Suprapubic skin (tissue), 4 donors: ENCODE data around the gene TTLL5.

Experiments used
- EP300 ChIP-seq: sonication (generic); formaldehyde crosslinking; IDR thresholded peaks from one replicate; pipeline ENCODE4 v1.6.1; 2017; ENCODE audit warnings: antibody characterized with exemption
- POLR2A ChIP-seq, 2 donors: fragments of 450-650 bp; IDR thresholded peaks; one replicate each; pipeline ENCODE4 v1.6.1; 2017; ENCODE audit warnings: antibody characterized with exemption in 2 of 2, mild to moderate bottlenecking in 2 of 2, moderate library complexity in 2 of 2
- POLR2AphosphoS5 ChIP-seq, 3 donors: sonication (generic); formaldehyde crosslinking; IDR thresholded peaks; one replicate each; pipeline ENCODE4 v1.6.1; 2017; ENCODE audit warnings: antibody characterized with exemption in 3 of 3
- TF ChIP-seq, protein P1 (sequence below), 2 donors: fragments of 200-600 bp in 1 of 2; fragments of 450-650 bp in 1 of 2; sonication (generic) in 1 of 2; IDR thresholded peaks; one replicate each; pipeline ENCODE4 v1.5.1; 2016 to 2019; ENCODE audit warnings: antibody characterized with exemption in 2 of 2, mild to moderate bottlenecking in 1 of 2, moderate library complexity in 1 of 2

DNA sequence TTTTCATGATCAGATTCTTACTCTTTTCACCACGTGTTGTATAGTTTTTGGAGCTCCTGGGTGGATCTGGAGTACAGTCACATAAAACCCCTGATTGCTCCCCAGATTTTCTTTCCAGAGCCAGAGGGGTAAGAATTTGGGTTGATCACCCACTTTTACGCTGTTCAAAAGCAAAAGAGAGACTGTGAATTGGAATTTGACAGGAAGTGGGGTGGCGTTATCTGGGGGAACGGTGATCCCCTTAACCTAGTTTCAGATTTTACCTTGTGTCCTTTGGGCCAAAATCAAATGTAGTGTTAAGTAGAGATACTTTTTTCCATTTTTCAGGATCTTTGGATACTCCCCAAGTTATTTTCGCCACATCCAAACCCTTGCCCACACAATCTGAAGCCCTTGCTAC, 245.2 kb downstream of the TTLL5 start:
- TF ChIP-seq, protein P1, sequence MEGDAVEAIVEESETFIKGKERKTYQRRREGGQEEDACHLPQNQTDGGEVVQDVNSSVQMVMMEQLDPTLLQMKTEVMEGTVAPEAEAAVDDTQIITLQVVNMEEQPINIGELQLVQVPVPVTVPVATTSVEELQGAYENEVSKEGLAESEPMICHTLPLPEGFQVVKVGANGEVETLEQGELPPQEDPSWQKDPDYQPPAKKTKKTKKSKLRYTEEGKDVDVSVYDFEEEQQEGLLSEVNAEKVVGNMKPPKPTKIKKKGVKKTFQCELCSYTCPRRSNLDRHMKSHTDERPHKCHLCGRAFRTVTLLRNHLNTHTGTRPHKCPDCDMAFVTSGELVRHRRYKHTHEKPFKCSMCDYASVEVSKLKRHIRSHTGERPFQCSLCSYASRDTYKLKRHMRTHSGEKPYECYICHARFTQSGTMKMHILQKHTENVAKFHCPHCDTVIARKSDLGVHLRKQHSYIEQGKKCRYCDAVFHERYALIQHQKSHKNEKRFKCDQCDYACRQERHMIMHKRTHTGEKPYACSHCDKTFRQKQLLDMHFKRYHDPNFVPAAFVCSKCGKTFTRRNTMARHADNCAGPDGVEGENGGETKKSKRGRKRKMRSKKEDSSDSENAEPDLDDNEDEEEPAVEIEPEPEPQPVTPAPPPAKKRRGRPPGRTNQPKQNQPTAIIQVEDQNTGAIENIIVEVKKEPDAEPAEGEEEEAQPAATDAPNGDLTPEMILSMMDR (IDR thresholded peaks at IDR 0.05): no peak
- TF ChIP-seq POLR2A (IDR thresholded peaks at IDR 0.05) (no peak), POLR2AphosphoS5 (IDR thresholded peaks at IDR 0.05) (no peak), EP300 (no peak)
